ENCODE results near the gene ANKRD6. TPM values are rescaled to one million over a fixed set of nuclear protein-coding genes. Genes with fewer than 3 reads are reported as not detected.

Gene ANKRD6
- polyA plus RNA-seq, 1 donor, result 9.8 TPM

- no peak overlapping the region for H3K27ac ChIP-seq (ENCODE audit: low read length)
- no peaks in the 10 kb centered on the region for H3K4me1 ChIP-seq (ENCODE audit: control insufficient read depth, insufficient read depth, low read length)
- no peaks in the 10 kb centered on the region for H3K36me3 ChIP-seq (ENCODE audit: control insufficient read depth, insufficient read depth, low read length)
- WGBS (ENCODE audit: insufficient coverage, low lambda C conversion rate), result no CpG with 5 or more reads among the region's 1 CpG
- H3K27me3 ChIP-seq (ENCODE audit: control insufficient read depth, insufficient read depth, low read length), result peaks cover 10% of the 10 kb centered on the region
- H3K9me3 ChIP-seq (ENCODE audit: control insufficient read depth, low read depth, low read length), result no peaks in the 10 kb centered on the region
- DNase-seq, result no peak
- no peak overlapping the region for H3K4me3 ChIP-seq (ENCODE audit: low read length)
These were observed 126.5 kb downstream of the ANKRD6 start for GRCh38 chr6:89559487-89559886.

- Histone ChIP-seq H3K27ac (ENCODE audit: low read length) (no peak overlapping the region), H3K4me3 (ENCODE audit: low read length) (no peak overlapping the region), H3K4me1 (ENCODE audit: control insufficient read depth, insufficient read depth, low read length) (no peaks in the 10 kb centered on the region), H3K9me3 (ENCODE audit: control insufficient read depth, low read depth, low read length) (no peaks in the 10 kb centered on the region), H3K27me3 (ENCODE audit: control insufficient read depth, insufficient read depth, low read length) (peaks cover 10% of the 10 kb centered on the region), H3K36me3 (ENCODE audit: control insufficient read depth, insufficient read depth, low read length) (no peaks in the 10 kb centered on the region)
- DNase-seq, result no peak
- WGBS (ENCODE audit: insufficient coverage, low lambda C conversion rate), result 83% methylated on average over 1 of the region's 21 CpGs
These were observed 129.4 kb downstream of the ANKRD6 start for GRCh38 chr6:89562093-89562973.

DNA sequence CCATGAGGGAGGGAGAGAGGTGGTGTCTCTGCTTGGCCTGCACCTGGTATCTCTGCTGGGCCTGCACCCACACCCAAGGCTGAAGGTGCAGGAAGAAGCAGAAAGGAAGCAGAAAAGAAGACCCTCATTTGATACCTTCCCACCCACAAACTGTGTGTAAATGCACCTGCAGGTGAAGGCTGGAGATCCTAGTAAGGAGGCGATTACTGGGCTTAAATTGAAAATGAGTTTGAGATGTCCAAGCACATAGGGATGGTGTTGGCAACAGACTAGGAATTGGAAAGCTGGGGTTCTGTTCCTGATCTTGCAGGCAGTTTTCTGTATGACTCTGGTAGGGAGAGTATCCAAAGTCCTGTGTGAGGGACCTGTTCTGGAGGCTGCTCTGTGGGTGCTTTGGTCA, 130.9 kb downstream of the ANKRD6 start:
- no peak for DNase-seq
- Histone ChIP-seq H3K9me3 (ENCODE audit: control insufficient read depth, low read depth, low read length) (no peaks in the 10 kb centered on the region), H3K27ac (ENCODE audit: low read length) (no peak overlapping the region), H3K36me3 (ENCODE audit: control insufficient read depth, insufficient read depth, low read length) (no peaks in the 10 kb centered on the region), H3K27me3 (ENCODE audit: control insufficient read depth, insufficient read depth, low read length) (peaks cover 10% of the 10 kb centered on the region), H3K4me1 (ENCODE audit: control insufficient read depth, insufficient read depth, low read length) (no peaks in the 10 kb centered on the region), H3K4me3 (ENCODE audit: low read length) (no peak overlapping the region)
- WGBS (ENCODE audit: insufficient coverage, low lambda C conversion rate), result no CpG with 5 or more reads among the region's 1 CpG

- Histone ChIP-seq H3K9me3 (ENCODE audit: control insufficient read depth, low read depth, low read length) (no peaks in the 10 kb centered on the region), H3K27ac (ENCODE audit: low read length) (no peak overlapping the region), H3K36me3 (ENCODE audit: control insufficient read depth, insufficient read depth, low read length) (no peaks in the 10 kb centered on the region), H3K4me3 (ENCODE audit: low read length) (no peak overlapping the region), H3K27me3 (ENCODE audit: control insufficient read depth, insufficient read depth, low read length) (peaks cover 10% of the 10 kb centered on the region), H3K4me1 (ENCODE audit: control insufficient read depth, insufficient read depth, low read length) (no peaks in the 10 kb centered on the region)
- WGBS (ENCODE audit: insufficient coverage, low lambda C conversion rate), result 60% methylated on average over 1 of the region's 8 CpGs
- DNase-seq, result no peak
These were observed 131.9 kb downstream of the ANKRD6 start for GRCh38 chr6:89564752-89565427.

DNA sequence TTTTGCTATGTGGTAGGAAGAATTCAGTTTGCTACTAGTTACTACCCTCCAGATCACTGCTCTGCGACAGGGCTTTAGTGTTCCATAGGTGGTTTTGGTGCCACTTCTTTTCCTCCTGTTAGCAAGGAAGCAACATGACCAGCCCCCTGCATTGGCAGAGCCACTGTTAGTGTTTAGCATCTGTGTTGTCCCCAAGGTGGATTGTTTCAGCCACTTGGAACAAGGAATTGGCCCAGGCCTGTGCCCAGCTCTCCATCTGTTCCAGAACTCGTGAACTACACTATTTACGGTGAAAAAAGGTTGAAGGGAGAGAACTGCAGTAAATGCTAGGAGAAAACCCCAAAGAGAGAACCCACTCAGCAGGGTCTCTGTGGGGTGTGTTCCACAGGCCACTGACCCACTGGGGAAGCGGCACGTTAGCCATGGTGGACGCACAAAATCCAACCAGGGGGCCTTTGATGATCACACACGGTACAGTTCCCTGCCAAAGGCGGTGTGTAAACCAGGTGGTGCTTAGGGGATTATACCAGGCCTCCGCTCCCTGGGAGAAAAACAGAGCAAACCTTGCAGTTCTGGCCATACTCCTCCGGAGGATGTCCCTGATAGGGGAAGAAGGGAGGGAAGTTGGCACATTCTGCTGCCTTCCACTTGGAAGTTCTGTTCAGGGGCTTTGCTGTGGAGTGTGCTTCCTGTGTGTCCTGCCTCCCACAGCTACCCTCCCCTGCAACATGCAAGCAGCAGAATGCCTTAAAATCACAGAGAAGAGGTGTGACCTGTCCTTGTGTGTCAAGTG, 133.3 kb downstream of the ANKRD6 start:
- no CpG with 5 or more reads among the region's 10 CpGs for WGBS (ENCODE audit: insufficient coverage, low lambda C conversion rate)
- no peaks in the 10 kb centered on the region for H3K36me3 ChIP-seq (ENCODE audit: control insufficient read depth, insufficient read depth, low read length)
- H3K27ac ChIP-seq (ENCODE audit: low read length), result no peak overlapping the region
- no peaks in the 10 kb centered on the region for H3K4me1 ChIP-seq (ENCODE audit: control insufficient read depth, insufficient read depth, low read length)
- H3K27me3 ChIP-seq (ENCODE audit: control insufficient read depth, insufficient read depth, low read length), result peaks cover 10% of the 10 kb centered on the region
- no peak overlapping the region for H3K4me3 ChIP-seq (ENCODE audit: low read length)
- no peaks in the 10 kb centered on the region for H3K9me3 ChIP-seq (ENCODE audit: control insufficient read depth, low read depth, low read length)
- no peak for DNase-seq

DNA sequence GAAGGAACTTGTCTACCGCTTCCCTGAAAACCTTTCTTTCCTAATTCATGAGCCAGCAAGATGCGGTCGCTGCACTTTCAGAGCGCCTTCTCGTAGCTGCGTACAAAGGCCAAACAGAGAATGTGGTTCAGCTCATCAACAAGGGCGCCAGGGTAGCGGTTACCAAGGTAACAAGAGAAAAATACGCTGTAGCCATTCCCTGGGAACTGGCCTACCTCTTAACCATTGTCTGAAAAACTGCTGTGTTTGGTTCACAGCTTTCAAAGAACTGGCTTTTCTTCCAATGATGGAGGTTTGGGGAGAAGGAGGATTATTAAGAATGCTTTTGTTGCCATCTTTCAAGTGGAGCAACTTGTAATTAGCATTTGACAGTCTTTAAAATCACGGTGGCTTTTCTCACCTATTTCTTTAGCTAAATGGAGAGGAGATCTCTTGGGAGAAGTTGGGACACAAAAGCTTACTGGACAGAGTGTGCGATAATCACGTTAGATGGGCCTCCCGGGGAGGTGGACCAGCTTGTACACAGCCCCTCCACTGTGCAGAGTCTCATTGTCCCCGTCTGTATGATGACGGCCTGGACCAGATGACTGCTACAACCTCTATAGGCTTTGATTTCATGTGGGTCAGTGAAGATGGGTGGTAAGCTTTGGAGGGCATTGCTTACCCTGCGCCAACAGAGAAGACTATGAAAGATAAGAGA, 134.1 kb downstream of the ANKRD6 start:
- Histone ChIP-seq H3K27me3 (ENCODE audit: control insufficient read depth, insufficient read depth, low read length) (peaks cover 8% of the 10 kb centered on the region), H3K4me3 (ENCODE audit: low read length) (no peak overlapping the region), H3K9me3 (ENCODE audit: control insufficient read depth, low read depth, low read length) (no peaks in the 10 kb centered on the region), H3K36me3 (ENCODE audit: control insufficient read depth, insufficient read depth, low read length) (no peaks in the 10 kb centered on the region), H3K27ac (ENCODE audit: low read length) (no peak overlapping the region), H3K4me1 (ENCODE audit: control insufficient read depth, insufficient read depth, low read length) (no peaks in the 10 kb centered on the region)
- 80% methylated on average over 4 of the region's 16 CpGs for WGBS (ENCODE audit: insufficient coverage, low lambda C conversion rate)
- no peak for DNase-seq

DNA sequence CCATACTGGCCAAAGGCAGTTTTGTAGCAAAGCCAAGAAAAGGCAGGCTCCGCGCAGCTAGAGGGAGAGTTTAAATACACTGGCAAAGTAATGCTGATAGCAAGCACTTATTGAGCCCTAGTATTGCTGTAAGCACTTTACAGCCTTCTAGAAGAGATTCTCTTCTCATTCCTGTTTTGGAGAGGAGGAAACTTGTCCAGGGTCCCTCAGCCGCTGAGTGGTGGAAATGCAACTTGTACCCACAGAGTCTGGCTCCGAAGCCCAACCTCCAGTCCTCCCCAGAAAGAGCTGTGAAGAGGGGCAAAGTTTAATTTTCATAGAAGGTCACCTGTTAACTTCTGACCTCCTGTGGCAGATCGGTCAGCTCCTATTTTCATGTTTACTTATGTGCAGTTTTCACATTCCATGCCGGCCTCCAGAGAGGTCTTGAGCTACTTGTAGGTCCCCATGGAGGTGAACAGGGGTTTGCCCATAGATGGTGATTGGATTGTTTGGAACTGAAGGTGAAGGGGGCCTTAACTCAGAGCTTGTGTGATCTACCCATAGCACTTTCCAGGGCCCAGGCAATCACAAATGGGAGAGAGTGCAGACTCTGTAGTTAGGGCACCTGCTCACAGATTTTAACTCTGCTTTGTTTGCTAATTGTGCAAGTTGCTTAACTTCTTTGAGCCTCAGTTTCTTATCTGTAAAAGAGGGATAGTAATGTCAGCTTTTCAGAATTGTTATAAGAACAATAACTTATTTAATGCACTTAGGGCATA, 134.9 kb downstream of the ANKRD6 start:
- Histone ChIP-seq H3K4me1 (ENCODE audit: control insufficient read depth, insufficient read depth, low read length) (no peaks in the 10 kb centered on the region), H3K27ac (ENCODE audit: low read length) (no peak overlapping the region), H3K36me3 (ENCODE audit: control insufficient read depth, insufficient read depth, low read length) (no peaks in the 10 kb centered on the region), H3K4me3 (ENCODE audit: low read length) (no peak overlapping the region), H3K9me3 (ENCODE audit: control insufficient read depth, low read depth, low read length) (no peaks in the 10 kb centered on the region), H3K27me3 (ENCODE audit: control insufficient read depth, insufficient read depth, low read length) (peaks cover under 1% of the 10 kb centered on the region)
- no peak for DNase-seq
- no CpG with 5 or more reads among the region's 6 CpGs for WGBS (ENCODE audit: insufficient coverage, low lambda C conversion rate)

DNA sequence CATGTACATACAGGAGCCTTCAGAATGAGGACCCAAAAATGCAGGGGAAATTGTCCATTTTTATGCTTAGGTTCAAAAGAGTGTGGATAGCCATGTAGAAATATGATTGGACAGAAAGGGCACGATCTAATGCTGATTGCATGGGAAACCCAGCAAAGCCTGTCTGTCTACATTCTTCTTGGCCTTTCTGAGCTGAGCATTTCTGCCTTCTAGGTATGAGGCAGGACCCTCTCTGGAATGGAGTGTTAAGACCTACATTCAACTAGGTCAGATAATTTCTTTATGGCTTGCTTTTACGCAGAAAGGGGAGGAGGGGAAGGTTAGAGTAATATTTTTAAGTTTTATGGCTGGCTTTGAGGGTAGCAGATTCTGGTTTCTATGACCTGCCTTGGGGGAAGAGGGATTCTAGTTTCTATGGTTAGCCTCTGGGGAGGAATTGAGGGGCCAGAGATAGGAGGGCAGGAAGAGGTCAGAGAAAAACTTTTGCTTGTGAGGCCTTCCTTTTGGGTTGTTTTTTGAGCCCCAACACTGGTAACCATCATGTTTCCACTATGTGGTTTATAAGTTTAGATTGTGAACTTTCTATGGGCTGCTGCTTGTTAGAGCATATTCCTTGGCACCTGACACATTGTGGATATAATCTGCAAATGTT, 142.1 kb downstream of the ANKRD6 start:
- no peak for DNase-seq
- Histone ChIP-seq H3K4me3 (ENCODE audit: low read length) (no peak overlapping the region), H3K27ac (ENCODE audit: low read length) (no peak overlapping the region), H3K27me3 (ENCODE audit: control insufficient read depth, insufficient read depth, low read length) (no peaks in the 10 kb centered on the region), H3K36me3 (ENCODE audit: control insufficient read depth, insufficient read depth, low read length) (no peaks in the 10 kb centered on the region), H3K4me1 (ENCODE audit: control insufficient read depth, insufficient read depth, low read length) (no peaks in the 10 kb centered on the region), H3K9me3 (ENCODE audit: control insufficient read depth, low read depth, low read length) (no peaks in the 10 kb centered on the region)
- WGBS (ENCODE audit: insufficient coverage, low lambda C conversion rate), result no CpG with 5 or more reads among the region's 2 CpGs

GRCh38 chr6:89575562-89575960, 142.6 kb downstream of the ANKRD6 start:
- 100% methylated on average over 1 of the region's 2 CpGs for WGBS (ENCODE audit: insufficient coverage, low lambda C conversion rate)
- H3K4me3 ChIP-seq (ENCODE audit: low read length), result no peak overlapping the region
- no peaks in the 10 kb centered on the region for H3K4me1 ChIP-seq (ENCODE audit: control insufficient read depth, insufficient read depth, low read length)
- H3K9me3 ChIP-seq (ENCODE audit: control insufficient read depth, low read depth, low read length), result no peaks in the 10 kb centered on the region
- no peaks in the 10 kb centered on the region for H3K27me3 ChIP-seq (ENCODE audit: control insufficient read depth, insufficient read depth, low read length)
- DNase-seq, result no peak
- no peak overlapping the region for H3K27ac ChIP-seq (ENCODE audit: low read length)
- H3K36me3 ChIP-seq (ENCODE audit: control insufficient read depth, insufficient read depth, low read length), result no peaks in the 10 kb centered on the region
